HG02943 (cell line): ENCODE results near the gene MAP2K7.
"Not testable (repeated sequence)": the region's sequence is repeated elsewhere in the genome, so short reads cannot be mapped to it uniquely, and the experiment has no call there.

Experiments
- ATAC-seq: cut with Tn5 transposase; IDR thresholded peaks from one replicate; pipeline ENCODE4 v1.9.1; 2021; ENCODE audit warnings: mild to moderate bottlenecking, low read depth, moderate library complexity; ENCODE audit not compliant: unreplicated experiment

MAP2K7 gene

GRCh38 chr19:7903244-7904073 is at the start of gene MAP2K7:
MAP2K7 (plus strand) TSS chr19:7903877; CDS start chr19:7903945, 68 bp downstream.
- ATAC-seq: peak; percentile 83

- ATAC-seq: no peak
These were observed 48.1 kb upstream of the MAP2K7 start for GRCh38 chr19:7855426-7856108.

DNA sequence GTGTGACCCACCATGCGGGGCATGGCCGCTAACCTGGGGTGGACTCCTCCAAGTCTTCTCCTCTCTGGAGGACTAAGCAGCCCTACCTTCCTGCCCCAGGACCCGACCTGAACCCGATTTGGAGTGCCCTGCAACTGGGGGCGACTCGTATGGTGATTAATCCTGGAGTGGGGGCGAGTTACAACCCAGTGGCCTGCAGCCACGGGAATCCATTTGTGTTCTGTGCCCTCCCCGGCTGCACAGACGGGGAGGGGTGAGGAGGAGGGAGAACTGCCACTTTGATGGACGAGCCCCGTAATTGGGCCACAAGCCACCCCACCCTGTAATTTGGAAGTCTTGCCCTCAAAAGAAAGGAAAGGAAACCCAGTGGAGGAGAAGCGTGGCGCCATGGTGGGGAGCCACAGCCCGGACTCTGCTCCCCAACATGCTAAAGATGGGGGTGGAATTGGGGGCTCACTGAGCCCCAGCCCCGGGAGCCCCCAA is 47.5 kb upstream of the MAP2K7 start:
- ATAC-seq: no peak

GRCh38 chr19:7856679-7857663 is 46.7 kb upstream of the MAP2K7 start:
- ATAC-seq: no peak

DNA sequence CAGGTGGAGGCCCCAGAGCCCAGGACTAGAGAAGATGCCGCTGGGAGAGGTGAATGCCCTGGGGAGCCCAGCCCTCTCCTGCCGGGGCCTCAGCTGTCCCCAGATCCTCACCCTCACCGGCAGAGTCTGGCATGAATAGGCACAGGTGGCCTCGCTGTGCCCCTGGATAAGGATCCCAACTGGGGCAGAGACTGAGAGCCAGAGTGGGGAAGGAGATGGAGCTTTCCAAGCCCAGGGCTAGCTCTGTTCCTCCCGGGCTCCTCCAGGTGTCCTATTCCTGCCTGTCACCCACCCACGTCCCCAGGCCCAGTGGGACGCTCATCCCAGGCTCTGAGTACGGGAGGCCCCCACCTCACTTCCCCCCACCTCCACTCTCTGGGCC is 46.0 kb upstream of the MAP2K7 start:
- no peak for ATAC-seq

DNA sequence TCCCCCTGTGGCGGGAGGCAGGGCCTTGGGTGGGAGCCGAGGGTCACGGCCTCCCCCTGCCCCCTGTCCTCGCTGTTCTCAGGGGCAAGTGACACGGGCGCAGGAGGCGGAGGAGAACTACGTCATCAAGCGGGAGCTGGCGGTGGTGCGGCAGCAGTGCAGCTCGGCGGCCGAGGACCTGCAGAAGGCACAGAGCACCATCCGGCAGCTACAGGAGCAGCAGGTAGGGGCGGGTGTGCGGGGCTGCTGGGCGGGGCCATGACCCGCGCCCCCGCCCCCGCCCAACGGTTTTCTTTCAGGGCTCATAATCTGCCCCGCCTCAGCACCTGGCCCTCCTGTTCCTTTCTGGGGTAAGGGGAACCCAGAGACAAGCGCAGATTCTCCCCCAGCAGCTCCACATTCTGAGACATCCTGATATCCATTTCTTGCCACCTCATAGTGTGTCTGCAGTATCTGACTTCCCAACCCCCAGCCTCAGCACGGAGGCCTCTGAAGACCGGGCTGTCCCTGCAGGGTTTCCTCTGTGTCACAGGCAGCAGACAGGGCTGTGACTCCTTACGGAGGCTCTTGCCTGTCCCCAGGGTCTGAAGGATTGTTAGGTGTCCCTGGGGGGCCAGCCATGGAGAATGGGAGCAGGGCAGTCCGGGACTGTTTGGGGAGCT is 45.4 kb upstream of the MAP2K7 start:
- ATAC-seq: no peak

DNA sequence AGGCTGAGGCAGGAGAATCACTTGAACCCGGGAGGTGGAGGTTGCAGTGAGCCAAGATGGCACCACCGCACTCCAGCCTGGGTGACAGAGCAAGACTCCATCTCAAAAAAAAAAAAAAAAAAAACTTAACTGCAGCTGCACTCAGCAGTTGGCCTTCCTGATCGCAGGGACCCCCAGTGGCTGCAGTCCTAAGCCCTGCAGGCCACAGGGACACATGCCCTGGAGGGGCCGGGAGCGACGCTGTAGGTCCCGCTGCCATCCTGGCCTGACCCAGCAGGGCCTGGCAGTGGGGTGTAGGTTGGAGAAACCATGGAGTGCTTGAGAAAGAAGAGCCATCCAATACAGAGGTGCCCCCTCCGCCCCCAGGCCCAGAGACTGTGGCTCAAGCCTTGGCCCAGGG is 44.6 kb upstream of the MAP2K7 start:
- not testable (repeated sequence) for ATAC-seq

GRCh38 chr19:7859831-7860713 is 43.6 kb upstream of the MAP2K7 start:
- ATAC-seq: no peak

DNA sequence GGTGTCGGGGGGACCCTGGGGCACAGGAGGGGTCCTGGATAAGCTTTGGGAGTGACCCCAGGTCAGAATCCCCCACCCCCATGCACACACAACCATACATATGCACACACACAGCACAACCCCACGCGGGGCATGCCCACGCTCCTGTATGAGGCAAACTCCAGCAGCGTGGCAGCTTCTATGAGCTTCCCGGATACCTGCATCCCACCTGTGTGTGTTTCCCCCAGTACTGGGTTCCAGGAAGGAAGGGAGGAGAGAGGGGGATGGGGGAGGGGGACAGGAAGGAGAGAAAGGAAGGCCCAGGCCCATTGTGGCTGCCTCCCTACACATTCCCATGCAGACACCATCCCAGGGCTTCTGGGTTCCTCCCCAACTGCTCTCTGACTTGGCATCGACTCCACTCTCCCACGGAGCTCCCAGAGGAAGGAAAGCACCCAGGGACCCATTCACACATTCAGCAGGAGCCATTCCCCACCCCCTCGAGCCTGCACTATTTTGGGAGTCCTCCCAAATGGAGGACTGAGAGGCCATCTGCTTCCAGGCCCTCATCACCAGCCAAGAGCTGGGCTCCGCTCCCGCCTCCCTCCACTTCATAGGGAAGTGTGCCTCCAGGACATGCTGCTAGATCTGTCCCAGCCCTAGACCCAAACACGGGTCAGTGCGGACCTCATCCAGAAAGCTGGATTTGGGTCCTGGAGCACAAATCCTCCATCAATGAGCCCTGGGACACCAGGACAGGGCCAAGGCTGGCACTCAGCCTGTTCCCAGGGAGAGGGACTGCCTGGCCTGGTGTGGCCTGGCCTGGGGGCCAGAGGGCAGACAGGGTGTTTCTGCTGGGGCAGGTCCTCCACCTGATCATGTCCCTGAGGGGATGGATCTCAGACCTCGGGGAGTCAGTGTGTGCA is 42.7 kb upstream of the MAP2K7 start:
- ATAC-seq: no peak

- no peak for ATAC-seq
These were observed 41.9 kb upstream of the MAP2K7 start for GRCh38 chr19:7861619-7862412.

GRCh38 chr19:7862413-7862951 is 41.2 kb upstream of the MAP2K7 start:
- no peak for ATAC-seq

DNA sequence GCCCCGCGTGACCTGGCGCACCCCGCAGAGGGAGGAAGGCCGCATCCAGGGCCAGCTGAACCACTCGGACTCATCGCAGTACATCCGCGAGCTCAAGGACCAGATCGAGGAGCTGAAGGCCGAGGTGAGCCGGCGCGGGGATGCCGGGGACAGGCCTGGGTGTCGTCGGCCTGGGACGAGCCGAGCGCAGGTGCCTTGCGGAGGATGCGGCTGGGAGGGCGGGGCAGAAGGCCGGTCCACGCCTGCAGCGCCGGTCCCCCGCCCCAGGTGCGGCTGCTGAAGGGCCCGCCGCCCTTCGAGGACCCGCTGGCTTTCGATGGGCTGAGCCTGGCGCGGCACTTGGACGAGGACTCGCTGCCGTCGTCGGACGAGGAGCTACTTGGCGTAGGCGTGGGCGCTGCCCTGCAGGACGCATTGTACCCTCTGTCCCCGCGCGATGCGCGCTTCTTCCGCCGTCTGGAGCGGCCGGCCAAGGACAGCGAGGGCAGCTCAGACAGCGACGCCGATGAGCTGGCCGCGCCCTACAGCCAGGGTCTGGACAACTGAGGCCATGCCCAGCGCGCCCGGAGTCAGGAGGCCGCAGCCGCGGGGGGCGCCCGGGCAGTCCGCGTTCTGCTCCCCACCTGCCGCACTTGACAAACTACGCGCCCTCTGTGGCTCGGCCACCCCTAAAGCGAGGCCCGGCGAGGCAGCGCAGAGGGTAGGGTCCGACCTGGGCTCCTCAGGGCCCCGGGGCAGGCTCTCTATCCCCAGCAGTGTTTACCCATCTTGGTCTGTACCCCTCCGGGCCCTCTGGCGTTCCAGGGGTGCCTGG is 40.3 kb upstream of the MAP2K7 start:
- ATAC-seq: no peak

- no peak for ATAC-seq
These were observed 39.5 kb upstream of the MAP2K7 start for GRCh38 chr19:7863971-7864689.

GRCh38 chr19:7864690-7865074 is 39.0 kb upstream of the MAP2K7 start:
- ATAC-seq: no peak

DNA sequence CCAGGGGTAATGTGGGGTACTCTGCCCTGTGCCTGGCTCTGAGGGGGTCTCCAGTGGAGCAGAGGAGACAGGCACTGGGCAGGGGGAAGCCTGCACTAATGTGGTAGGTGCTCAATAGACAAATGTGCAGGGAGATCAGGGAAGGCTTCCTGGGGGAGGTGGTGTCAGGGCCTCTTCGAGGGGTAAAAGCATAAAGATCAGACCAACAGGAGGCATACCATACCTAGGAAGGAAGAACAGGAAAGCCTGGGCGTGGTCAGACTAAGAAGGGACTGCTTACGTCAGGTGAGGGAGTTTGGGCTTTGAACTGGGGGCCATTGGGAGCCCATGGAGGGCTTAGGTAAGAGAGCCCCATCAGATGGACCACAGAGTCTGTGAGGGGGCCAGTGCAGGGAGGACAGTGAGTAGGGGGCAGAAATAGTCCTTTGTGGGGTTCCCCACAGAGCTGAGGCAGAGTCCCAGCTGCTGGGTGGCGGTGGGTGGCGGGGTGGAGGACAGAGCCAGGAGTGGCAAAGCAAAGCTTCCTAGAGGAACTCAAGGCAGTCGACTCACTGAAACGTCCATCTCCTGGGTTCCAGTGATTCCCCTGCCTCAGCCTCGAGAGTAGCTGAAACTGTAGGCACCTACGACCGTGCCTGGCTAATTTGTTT is 38.3 kb upstream of the MAP2K7 start:
- ATAC-seq: no peak
